ENCODE results near the gene RPN1. TPM values are rescaled to one million over a fixed set of nuclear protein-coding genes. Genes with fewer than 3 reads are reported as not detected.
A peak's percentile ranks its signal among the peaks of the same experiment; 100 is the strongest.
"Not testable (repeated sequence)": the region's sequence is repeated elsewhere in the genome, so short reads cannot be mapped to it uniquely, and the experiment has no call there.

Gene RPN1
- total RNA-seq = 150 TPM

DNA sequence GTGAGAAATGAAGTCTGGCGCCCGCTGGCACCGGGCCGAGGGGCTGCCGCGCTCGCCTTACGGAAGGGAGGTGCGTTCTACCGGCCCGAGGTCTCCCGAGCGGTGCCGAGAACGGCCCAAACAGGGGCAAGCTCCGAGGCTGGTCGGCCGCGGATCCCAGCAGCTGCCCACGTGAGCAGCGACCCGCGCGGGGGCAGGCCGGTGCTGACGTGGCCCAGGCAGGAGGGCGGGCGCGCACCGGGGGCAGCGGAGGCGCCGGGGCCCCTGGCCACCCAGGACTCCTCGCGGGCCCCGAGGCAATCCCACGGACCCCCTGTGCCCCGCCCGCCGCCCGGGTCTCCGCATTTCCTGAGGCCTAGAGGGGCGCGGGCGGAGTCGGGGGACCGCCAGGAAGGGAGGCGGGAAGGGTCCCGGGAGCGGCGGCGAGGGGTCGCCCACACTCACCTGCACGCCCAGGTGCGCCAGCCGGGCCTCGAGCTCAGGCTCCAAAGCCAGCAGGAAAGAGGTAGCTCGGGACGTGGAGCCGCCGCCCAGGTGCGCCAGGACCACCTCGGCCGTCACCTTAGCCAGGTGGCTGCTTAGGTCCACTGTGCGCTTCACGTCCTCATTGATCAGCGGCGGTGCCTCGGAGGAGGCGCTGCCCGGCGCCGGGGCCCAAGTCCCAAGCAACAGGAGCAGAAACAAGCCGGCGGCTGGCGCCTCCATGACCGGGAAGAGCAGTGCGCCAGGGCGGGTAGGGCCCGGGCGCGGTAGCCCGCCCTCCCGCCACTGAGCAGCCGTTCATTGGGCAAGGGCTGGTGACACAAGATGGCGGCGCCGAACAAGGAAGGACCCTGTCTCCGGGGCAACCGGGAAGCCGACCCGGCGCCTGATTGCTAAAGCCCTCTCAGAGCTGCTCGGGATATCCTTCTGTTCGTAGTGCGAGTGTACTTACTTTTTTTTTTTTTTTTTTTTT lies at the start of gene RPN1:
RPN1 (minus strand) TSS at position 723 of the 955 bp plus-strand sequence; CDS start at position 705, 18 bp downstream.
- peak; percentile 98 for DNase-seq

GRCh38 chr3:128698211-128699047 lies 47.8 kb upstream of the RPN1 start:
- peak; percentile 41 for DNase-seq

DNA sequence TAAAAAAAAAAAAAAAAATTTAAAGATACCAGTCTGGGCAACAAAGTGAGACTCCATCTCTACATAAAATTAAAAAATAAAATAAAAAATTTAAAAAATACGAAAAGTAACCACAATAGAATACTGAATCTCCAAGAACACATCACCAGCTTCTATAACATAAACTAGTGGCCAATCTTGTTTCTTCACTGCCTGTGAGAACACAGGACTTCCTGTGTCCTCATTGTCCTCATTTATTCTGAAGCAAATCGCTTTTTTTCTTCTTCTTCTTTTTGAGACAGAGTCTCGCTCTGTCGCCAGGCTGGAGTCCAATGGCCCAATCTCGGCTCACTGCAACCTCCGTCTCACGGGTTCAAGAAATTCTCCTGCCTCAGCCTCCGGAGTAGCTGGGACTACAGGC lies 46.7 kb upstream of the RPN1 start:
- DNase-seq = no peak

GRCh38 chr3:128693696-128694095 lies 43.1 kb upstream of the RPN1 start:
- no peak for DNase-seq

DNA sequence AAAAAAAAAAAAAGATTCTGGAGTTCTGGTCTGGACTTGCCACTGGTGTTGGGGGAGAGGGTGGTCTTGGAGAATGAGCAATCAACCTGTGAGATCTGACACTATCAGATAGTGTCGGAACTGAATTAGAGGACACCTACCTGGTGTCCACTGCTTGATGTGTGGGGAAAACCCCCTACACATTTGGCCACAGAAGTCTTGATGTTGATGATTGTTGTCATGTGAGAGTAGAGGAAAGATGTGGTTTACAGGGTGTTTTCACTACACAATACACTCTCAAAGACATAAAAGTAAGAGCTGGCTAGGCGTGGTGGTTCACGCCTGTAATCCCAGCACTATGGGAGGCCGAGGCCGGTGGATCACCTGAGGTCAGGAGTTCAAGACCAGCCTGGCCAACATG lies 38.4 kb upstream of the RPN1 start:
- DNase-seq = no peak

DNA sequence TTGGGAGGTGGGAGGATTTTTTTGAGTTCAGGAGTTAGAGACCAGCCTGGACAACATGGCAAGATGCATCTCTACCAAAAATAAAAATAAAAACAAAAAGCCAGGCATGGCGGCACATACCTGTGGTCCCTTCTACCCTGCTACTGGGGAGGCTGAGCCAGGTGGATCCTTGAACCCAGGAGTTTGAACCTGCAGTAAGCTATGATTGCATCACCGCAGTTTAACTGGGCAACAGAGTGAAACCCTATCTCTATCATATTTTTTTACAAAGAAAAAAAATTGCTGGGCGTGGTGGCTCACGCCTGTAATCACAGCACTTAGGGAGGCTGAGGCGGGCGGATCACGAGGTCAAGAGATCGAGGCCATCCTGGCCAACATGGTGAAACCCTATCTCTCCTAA lies 35.8 kb upstream of the RPN1 start:
- no peak for DNase-seq

DNA sequence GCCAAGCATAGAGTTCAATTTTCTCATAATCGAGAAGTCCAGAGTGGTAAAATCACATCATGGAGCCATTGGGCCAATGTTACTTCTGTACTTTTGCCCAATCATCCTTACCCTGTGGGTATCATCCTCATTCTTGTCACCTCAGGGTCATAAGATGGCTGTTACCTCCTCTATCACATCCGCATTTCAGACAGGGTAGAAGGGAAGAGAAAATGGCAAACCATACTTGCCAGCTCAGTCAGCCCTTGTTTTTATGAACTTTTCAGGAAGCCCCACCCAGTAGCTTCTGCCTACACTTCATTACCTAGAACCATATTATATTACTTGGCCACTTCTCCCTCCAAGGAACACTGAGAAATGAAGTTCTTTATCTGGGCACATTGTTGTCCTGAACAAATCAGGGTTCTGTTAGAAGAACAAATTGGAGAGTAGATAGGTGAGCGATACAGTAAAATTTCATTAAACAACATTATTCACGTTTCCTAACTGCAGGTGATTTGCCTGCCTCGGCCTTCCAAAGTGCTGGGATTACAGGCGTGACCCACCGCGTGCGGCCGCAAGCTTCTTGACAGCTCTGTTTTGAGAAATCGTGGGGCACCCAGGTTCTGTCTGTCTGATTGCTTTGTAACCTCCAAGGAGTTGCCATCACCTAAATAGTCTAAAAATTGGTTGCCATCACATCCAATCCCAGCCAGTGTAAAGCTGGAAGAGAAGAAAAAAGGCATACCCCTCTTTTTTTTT lies 34.5 kb upstream of the RPN1 start:
- DNase-seq = no peak

GRCh38 chr3:128683957-128684356 lies 33.3 kb upstream of the RPN1 start:
- DNase-seq = no peak

DNA sequence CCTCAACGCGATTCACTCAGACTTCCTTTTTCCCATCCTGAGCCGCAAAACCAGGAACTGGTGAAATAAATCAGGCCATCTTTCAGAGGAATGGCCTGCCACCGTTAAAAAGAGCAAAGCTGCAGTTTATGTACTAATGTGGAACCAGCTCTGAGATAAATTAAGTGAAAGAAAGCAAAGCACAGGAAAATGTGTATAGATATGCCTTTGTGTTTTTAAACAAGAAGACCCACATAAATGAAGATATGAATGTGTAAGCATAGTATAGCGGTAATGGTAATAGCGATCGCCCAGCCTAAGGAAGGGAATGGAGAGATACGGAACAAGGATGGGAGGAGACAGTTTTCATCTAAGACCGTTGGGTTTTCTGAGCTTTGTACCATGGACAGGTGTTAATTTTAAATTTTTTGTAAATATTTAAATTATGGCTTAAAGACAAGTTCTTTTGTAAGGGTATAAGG lies 30.8 kb upstream of the RPN1 start:
- DNase-seq = no peak

DNA sequence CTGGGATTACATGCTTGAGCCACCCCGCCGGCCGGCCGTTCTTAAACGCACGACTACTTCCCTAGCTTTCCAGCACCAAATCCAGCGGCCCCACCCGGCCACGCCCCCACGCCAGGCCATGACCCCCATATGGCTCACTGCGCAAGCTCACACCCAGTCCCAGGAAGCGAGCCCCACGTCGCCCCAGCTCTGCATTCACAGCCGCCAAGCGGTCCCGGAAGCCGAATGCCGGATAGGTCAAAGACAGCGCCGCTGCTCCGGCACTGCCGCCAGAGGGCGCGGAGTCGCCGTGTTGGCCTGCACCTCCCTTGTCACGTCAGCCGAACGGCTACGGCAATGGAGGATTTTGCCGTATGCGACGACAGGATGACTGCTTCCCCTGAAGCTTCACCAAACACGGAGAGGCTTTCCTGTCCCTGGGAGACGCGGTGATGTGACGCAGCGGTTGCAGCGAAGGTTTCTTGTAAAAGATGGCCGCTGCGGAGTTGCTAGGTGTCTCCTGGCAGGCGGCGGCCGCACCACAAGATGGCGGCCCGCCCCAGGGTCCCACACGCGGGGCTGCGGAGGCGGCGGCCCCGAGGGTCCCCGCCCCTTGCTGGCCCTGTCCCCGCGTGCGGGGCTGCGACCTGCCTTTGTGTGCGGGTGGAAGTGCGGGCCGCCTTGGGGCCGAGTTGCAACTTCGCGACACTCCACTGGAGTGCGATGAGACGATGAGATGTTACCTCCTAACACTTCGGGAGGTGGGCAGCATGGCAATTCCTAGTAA lies 30.2 kb upstream of the RPN1 start:
- peak; percentile 99 for DNase-seq

DNA sequence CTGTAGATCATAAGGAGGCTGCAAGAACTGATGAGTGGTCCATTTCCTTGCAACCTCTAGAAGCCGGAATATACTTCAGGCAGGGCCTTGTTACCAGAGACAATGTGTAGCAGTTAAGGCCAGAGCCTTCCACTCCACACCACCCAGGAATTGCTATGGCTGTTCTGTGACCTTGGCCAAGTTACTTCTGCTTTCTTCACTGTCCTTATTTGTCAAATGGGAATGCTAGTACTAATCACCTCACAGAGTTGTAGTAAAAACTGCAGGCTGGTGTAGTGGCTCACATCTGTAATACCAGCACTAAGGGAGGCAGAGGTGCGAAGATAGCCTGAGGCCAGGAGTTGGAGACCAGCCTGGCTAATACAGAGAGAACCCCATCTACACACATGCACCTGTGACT lies 28.7 kb upstream of the RPN1 start:
- no peak for DNase-seq

DNA sequence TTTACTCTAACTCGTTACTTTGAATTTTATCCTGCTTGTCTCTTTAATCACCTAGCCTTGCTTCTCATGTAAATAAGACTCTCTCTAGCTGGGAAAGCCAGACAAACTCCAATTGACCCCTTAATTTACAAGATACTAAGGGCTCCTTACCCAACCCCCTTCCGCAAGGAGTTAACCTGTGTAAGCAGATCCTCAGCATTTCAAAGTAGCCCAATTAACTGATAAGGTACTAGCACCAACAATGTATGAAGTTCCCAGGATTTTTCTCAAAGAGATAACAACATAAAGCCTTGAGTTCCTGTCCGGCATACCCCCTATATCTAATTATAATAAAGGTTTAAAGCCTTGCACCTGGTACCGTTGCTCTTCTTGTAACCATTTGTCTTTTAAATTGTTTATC lies 25.2 kb upstream of the RPN1 start:
- not testable (repeated sequence) for DNase-seq

DNA sequence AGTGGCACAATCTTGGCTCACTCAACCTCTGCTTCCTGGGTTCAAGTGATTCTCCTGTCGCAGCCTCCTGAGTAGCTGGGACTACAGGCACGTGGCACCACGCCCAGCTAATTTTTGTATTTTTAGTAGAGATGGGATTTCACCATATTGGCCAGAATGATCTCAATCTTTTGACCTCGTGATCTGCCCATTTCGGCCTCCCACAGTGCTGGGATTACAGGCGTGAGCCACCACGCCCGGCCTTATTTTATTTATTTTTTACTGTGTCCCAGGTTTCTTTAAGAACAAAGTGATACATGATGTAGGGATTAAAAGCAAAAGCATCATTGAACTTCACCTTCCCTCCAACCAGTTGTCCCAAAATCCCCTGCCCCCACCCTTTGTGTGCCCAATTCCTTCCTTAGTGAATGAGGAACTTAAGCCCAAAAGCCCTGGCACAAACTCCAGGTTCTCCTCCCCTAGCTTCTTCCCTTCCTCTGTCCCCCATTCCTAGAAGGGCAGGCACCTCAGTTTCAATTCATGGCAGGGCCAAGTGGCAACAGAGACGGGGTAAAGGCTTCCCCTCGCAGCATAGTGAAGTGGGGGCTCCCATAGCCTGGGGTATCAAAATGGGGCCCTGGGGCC lies 23.7 kb upstream of the RPN1 start:
- DNase-seq = no peak

DNA sequence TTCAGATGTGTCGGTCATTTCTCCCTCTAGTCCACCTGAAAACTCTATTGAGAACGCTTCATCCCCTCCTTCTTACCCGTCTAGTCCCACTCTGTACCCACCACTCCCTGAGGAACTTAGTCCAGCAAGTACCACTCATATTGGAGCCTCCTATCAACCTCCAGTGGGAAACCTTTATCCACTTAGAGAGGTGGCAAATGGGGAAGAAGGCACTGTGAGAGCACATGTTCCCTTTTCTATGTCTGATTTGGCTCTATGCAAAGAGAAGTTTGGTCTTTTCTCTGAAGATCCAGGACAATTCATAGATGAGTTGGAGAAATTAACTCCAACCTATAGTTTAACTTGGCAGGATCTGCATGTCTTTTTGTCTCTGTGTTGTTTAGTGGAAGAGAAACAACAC lies 17.0 kb upstream of the RPN1 start:
- DNase-seq = no peak

- DNase-seq = no peak
Measured at GRCh38 chr3:128665362-128666021, 14.9 kb upstream of the RPN1 start.

DNA sequence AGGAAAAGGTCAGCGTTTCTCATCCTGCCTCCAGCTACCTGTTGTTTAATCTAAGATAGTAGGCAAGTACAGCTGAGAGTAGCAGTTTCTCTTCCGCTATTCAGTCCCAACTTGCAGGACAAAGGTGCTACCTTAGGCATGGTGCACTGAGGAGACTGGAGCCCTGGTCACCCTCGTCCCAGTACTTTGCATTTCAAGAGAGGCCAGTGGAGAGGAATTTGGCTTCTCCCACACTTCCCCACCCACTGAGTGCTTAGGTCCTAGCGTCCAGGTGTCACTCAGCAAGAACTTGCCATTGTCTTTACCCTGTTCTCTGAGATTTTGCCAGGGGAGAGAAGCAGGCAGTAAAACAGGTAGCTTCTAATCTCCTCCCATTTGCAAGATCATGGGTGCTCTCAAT lies 12.5 kb upstream of the RPN1 start:
- no peak for DNase-seq

GRCh38 chr3:128655531-128655930 lies 4.9 kb upstream of the RPN1 start:
- DNase-seq = no peak

- not testable (repeated sequence) for DNase-seq
Measured at GRCh38 chr3:128653993-128654805, 3.6 kb upstream of the RPN1 start.

- not testable (repeated sequence) for DNase-seq
Measured at GRCh38 chr3:128653383-128653992, 2.9 kb upstream of the RPN1 start.

Data from tongue (tissue), 2 donors.